Measurements from ENCODE around the gene UTP18.
"Not testable (repeated sequence)": the region's sequence is repeated elsewhere in the genome, so short reads cannot be mapped to it uniquely, and the experiment has no call there.

UTP18 gene

DNA sequence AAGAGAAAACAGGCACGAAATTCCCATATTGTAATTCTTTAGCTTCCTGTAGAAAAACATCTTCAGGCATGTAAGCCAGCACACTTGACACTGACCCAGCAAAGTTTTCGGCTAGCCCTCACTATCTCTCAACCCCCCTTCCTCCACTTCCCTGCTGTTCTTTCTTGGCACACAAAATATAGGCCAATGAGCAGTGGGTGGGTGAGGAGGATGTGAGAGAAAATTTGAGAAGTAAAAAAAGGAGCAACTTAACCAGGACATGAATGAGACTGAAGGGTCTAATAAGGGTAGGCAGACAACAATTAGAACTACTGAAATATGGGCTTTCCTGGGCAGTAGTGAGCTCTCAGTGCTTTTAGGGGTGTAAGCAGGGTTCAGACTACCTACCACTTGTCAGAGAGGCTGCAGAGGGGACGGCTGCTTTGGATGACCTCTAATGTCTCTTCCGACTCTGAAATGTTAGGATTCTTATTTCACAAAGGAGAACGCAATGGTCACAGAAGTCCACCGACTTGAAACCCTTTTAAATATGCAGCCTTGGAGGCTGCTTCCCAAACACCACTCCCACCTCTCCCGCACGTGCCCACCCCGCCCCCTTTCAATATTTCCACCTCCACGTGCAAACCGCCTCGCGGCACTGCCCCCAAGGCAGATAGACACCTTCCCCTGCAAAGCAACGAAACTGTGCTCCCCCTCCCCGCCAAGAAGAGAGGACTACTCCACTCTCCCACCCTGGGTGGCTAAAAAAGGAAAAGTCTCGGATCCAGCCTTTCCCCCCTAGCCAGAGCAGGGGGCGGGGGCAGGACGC is 1.4 kb upstream of the UTP18 start:
- DNase-seq (ENCODE audit: low spot score): peak; percentile 34

DNA sequence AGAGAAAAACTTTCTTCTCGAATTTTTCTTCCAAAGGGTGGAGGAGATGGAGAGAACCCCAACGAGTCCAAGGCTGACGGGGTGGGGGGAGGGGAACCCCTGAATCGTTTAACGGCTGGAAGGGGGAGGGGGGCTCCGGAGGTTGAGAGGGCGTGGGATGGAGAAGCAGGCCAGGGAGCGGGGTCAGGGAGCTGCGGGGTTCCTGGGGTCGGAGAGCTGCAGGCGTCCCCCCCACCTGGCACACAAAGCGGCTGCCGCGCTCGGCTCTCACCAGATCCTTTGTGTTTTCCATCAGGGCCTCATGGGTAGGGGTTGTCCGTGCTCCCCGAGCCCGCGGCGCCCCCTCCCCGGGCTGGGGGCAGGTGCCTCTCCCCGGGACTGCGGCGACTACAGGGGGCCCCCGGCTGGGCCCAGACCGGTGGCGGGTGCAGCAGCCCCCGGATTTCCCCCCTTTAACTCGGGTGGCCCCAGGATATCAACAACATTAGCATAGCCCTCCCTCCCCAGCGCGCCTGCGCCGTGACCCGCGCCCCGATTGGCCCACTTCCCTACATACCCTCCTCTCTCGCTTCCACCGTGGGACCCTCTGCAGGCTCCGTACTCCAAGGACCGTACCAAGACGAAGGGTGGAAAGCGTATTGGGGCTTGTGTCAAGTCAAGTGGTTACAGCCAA is 646 bp upstream of the UTP18 start, which contains the start of gene MBTD1:
Gene MBTD1 (minus strand): TSS at position 486 of the 673 bp plus-strand sequence. CDS start 34,888 bp downstream, outside the sequence.
- DNase-seq (ENCODE audit: low spot score): peak; percentile 98

DNA sequence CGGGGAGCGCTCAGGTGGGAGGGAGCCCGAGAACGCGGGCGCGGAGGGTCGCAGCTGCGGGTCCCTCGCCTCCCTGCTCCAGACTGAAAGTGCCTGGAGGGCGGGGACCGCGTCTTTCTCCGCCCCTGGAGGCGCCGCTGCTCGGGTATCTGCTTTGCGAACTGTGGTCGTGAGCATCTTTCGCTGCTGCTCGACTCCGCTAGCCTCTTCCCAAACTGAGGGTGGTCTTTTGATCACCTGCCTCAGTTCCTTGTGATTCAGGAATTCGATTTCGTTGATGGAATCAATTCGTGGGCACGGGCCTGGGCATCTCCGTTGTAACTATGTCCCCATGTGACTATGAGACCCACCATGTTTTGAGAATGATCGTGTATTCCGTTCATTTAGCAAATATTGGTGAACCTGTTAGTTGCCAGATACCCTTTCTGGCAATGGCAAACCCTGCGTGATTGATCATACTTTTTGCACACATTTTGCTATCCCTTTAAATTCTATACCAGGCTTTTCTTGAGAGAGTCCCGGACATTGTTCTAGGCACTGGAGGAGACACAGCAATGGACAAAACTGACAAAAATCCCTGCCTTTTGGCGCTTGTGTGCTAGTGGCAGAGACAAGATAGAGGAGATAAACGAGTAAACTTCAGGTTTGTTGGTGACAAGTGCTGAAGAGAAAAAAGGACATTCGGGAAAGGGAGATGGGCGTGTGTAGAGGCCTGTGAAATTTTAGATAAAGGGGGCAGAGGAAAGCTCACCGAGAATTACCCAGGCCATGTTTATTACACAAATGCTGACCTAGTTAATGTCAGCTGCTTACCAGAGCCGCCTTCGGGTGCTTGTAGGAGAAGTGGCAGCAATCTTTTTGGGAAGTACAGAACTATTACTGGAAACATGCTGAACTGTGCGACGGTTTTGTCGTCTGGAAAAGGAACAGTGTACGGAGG is 948 bp downstream of the UTP18 start:
- DNase-seq (ENCODE audit: low spot score): peak; percentile 84

DNA sequence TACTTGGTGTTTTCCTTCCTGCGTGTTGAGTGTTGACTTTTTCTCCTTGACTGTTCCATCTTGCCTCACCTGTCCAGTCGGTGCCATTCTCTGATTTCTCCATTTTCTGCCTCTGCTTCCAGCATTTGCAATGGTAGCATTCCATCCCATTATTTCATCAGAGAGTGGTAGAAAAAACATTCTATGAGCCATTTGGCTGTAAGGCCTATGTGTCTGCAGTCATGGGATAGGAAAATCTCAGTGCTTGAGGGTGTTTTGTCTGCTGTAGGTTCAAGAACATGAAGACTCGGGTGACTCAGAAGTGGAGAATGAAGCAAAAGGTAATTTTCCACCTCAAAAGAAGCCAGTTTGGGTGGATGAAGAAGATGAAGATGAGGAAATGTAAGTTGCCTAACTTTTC is 2.7 kb downstream of the UTP18 start:
- no peak for DNase-seq (ENCODE audit: low spot score)

DNA sequence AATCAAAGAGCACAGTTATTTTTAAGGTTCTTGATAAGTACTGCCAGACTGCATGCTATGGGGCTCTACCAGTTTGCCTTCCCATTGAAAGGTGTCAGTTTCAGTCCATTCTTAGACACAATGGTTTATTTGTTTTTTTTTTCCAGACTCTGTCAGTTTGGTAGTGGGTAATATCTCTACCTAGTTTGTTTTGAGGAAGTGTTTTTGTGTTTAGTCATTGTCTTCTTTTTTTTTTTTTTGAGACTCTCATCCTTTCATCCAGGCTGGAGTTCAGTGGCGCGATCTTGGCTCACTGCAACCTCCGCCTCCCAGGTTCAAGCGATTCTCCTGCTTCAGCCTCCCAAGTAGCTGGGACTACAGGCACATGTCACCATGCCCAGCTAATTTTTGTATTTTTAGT is 4.1 kb downstream of the UTP18 start:
- not testable (repeated sequence) for DNase-seq (ENCODE audit: low spot score)

DNA sequence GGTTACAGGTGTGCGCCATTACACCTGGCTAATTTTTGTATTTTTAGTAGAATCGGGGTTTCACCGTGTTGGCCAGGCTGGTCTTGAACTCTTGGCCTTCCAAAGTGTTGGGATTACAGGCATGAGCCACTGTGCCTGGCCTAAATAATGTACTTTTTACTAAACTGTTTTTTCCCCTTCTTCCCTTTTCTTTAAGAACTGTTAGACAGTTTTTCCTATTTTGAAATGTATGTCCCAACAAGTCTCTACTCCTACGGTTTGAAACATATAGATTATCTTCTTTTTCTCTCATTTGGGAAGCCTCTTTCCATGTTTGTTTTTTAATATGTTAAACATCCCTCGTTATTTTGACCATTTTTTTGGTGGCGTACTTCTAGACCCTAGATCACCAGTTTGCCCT is 9.6 kb downstream of the UTP18 start:
- no peak for DNase-seq (ENCODE audit: low spot score)

DNA sequence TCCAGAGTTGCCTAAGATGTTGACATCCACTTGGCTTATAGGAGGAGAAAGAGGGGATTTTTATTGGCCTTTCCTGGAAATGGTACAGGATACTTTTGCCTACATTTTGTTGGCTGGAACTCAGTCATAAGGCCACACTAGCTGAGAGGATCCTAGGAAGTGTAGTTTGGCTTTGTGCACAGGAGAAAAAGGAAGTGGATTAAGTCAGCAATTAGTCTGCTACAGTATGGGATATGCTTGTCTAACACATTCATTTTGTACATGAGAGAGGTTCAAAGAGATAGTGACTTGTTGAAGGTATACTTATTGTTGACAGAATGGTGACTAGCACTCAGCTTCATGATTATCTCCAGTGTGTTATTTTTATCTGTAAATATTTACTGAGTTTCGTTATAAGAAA is 10.3 kb downstream of the UTP18 start:
- DNase-seq (ENCODE audit: low spot score): no peak

DNA sequence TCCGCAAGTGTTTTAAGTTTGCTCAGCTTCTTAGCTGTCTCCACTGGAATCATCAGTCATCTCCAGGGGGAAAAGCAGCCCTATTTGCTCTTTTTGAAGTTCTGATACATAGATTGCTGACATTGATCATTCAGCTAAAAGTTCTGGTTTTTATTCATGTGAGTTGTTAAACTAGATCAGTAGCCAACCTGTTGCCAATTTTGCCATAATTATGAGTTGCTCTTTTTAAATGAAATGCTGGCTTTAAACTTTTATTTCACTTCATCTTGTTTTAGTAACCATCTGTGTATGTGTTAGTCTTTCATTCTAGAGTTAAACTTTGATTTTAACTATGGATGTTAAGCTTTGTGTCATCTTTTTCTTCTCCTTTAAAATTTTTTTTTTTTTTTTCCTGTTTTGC is 12.5 kb downstream of the UTP18 start:
- no peak for DNase-seq (ENCODE audit: low spot score)

DNA sequence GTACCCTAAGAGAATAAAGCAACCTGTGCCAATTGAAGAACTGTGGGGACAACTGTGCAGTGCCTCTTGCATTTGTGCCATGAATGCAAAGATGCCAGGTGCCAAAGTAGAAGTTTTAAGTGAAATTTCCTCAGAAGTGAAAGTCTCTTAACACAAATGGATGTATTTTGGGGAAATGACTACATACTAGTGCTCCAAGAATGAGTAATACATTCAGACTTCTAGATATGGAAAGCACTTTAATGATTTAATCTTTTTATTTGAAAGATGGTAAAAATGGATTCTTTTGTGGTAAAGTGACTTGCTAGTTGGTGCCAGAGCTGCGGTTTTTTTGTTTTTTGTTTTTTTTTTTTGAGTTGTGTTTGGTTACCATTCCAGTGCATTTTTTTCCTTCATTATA is 15.0 kb downstream of the UTP18 start:
- DNase-seq (ENCODE audit: low spot score): no peak

DNA sequence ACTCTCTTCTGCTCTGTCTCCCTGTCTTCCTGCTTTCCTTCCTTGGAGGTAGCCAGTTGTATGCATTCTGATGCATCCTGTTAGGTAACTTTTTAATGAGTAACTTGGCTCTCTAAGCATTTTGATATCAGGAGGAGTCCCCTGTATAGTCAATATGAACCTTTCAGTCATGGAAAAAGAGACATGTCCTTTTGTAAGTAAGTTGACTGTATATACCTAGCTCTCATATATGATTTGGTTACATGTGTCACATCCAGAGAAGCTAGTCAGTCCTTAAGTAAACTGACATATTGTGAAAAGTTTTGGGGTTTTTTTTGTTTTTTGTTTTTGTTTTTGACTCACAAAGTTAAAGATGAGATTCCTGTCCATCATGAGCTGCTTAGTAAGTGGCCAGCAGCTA is 18.8 kb downstream of the UTP18 start:
- DNase-seq (ENCODE audit: low spot score): no peak

DNA sequence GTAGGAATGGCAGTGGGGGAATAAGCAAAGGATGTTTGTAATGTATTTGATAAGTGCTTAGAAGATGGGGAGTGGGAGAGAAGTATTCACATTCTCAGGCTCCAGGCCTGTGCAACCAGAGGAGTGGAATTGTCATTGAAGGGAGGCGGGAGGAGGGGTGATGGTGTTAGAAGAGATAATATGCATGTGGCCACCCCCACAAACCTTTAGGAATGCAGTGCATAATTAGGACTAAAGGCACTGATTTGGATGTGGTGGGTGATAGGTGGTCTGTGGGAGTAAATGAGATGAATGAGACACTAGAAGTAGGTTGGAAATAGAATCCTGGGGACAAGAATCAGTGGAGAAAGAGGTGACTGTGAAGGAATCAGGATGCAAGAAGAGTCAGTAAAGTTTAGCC is 27.1 kb downstream of the UTP18 start:
- DNase-seq (ENCODE audit: low spot score): no peak

DNA sequence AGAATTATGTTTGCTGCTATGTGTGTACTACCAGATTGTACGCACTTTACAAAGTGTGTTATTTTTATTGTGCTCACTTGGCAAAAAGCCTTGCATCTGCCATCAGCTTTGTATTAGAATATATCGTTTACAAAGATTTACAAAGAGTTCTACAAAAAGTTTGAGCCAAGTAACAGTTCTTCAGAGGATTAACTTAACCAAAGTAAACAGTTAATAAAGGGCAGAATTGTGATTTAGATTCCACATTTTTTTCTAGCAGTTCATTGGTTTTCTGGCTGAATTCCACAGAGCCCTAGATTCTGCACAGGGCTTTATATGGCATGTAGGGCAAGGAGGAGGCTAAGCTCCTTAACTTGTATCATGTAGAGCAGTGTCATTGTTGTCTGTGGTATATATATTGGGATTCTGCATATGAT is 29.4 kb downstream of the UTP18 start:
- no peak for DNase-seq (ENCODE audit: low spot score)

DNA sequence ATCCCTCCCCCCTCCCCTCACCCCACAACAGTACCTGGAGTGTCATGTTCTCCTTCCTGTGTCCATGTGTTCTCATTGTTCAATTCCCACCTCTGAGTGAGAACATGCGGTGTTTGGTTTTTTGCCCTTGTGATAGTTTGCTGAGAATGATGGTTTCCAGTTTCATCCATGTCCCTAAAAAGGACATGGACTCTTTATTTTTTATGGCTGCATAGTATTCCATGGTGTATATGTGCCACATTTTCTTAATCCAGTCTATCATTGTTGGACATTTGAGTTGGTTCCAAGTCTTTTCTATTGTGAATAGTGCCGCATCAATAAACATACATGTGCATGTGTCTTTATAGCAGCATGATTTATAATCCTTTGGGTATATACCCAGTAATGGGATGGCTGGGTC is 34.0 kb downstream of the UTP18 start:
- not testable (repeated sequence) for DNase-seq (ENCODE audit: low spot score)

DNA sequence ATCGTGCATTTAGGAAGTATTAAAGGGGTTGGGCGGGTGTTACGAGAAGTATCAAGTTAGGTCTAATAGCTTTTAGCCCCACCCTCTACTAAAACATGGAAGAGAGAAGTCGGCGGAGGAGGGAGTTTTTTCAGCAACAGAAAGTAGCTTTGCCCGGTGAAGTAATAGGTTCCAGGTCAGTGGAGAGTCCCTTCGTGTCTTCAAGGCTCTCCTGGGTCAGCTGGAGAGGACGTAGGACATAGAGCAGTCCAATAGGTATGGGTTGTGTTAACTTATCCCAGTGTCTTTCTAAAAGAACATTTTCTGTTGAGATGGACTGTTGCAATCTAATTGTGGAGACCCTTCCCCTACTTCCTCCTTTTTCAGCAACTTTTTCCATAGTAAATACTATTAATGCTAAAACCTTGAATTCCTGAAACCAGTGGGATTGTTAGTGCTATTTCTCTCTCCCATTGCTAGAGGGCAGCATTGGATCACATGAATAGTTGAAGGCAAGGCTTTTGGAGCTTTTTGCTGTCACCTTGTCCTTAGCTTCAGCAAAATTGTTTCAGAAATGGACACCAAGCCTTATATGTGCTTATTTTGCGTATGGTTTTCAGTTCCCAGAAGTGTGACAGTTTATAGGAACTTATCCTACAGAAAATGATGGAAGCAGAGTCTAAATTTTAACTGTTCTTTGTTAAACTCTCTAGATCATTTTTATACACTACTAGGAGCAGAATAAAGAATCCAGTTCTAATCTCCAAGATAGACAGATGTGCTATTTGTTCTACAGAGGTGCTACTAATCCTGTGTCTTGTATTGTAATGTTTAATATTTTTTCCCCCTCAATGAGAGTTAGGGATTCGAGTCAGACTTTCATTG is 38.4 kb downstream of the UTP18 start:
- peak; percentile 50 for DNase-seq (ENCODE audit: low spot score)

DNA sequence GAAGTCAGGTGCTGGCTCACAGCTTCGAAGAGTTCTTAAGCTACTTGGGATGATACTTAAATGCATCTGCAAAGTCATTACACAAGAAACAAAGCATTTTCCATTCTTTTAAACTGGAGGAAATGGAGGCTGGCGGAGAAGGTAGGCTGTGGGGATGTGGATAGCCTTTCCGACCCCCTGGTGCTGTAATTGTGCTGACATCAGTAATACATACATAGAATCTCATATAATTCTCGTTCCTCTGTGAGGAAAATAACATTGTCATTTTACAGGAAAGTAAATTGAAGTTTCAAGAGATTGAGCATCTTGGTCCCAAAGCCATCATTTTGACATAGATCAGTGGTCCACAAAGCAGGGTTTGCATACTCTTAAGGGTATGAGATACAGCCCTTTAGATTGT is 39.5 kb downstream of the UTP18 start:
- DNase-seq (ENCODE audit: low spot score): no peak

DNA sequence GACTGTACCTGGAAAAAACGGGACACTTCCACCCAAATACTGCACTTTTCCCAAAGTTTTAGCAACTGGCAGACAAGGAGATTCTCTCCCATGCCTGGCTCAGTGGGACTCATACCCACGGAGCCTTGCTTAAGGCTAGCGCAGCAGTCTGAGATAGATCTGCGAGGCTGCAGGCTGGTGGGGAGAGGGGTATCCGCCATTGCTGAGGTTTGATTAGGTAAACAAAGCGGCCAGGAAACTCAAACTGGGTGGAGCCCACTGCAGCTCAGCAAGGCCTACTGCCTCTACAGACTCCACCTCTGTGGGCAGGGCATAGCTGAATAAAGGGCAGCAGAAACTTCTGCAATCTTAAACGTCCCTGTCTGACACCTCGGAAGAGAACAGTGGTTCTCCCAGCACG is 44.8 kb downstream of the UTP18 start:
- no peak for DNase-seq (ENCODE audit: low spot score)

DNA sequence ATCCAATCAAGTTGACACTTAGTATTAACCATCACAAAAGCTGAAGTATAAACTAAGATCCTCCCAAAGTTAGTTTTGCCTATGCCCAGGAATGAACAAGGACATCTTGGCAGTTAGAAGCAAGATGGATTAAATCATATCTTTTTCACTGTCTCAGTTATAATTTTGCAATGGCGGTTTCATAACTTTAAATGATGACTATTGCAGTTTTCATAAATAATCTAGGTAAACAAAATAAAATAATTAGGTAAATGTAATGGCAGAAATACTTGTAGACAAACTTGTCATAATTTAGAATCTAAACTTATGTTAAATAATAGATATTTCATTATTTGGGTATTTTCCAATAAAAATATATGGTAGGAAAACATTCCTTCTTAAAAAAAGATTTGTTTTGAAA is 51.7 kb downstream of the UTP18 start:
- not testable (repeated sequence) for DNase-seq (ENCODE audit: low spot score)

DNA sequence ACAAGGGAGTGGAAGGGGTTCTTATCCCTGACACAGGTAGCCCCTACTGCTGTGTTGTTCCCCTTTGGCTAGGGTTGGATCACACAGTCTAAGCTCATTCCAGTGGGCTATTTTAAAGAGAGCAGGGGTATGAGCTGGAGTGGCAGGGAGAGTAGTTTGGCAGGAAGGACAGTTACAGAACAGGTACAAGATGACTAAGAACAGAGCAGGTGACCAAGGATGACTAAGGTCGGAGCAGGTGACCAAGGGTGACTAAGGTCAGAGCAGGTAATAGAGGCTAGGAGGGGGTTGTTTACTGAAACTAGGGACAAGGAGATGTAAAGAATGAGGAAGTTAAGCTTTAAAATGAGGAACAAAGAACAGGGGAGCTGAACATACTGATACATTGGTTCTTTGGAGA is 58.8 kb downstream of the UTP18 start:
- no peak for DNase-seq (ENCODE audit: low spot score)

DNA sequence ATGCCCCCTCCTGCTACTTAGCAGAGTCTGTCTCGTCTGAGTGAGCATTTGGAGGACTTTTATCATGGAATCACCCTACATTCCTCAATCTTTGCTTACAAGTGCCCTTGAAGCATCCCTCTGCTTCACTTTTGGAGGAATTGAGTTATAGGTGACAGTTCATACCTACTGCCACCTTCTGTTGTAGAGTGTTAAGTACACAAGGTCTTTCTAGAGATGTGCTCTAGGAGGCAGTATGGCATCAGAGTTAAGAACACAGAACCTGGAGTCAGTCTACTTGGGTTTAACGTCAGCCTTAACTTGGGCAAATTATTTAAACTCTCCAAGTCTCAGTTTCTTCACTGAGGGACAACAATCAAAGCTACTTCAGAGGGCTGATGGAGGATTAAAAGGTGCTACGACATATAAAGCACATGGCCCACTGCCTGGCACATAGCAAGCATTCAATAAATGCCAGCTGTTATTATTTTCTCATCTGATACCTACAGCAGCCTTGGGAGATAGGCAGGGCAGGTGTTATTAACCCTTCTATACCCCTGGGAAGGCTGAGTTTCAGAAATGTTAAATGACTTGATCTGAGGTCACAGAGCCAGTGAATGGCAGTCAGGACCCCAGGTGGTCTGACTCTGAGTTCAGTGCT is 62.2 kb downstream of the UTP18 start:
- peak; percentile 57 for DNase-seq (ENCODE audit: low spot score)

DNA sequence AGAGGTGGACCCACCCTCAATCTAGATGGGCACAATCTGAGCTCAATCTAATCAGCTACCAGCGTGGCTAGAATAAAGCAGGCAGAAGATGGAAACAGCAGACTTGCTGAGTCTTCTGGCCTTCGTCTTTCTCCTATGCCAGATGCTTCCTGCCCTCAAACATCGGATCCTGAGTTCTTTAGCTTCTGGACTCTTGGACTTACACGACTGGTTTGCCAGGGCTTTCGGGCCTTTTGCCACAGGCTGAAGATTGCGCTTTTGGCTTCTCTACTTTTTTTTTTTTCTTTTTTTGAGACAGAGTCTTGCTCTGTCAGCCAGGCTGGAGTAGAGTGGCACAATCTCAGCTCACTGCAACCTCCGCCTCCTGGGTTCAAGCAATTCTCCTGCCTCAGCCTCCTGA is 65.1 kb downstream of the UTP18 start:
- no peak for DNase-seq (ENCODE audit: low spot score)

All from iPS-NIHi11 (cell line).